IPS DF 4.7 (cell line): ENCODE measurements around the gene PGRMC1.
A peak's percentile ranks its signal among the peaks of the same experiment; 100 is the strongest.
"Not testable (repeated sequence)": the region's sequence is repeated elsewhere in the genome, so short reads cannot be mapped to it uniquely, and the experiment has no call there.

Source experiments
- DNase-seq: peaks from one replicate; pipeline ENCODE4 v3.0.0-alpha.2; 2013; ENCODE audit warnings: low spot score; ENCODE audit errors: extremely low read depth

PGRMC1 gene

GRCh38 chrX:119231936-119232445 lies 4.1 kb upstream of the PGRMC1 start:
- no peak for DNase-seq

- DNase-seq: no peak
Observed at GRCh38 chrX:119235051-119235511, 1.0 kb upstream of the PGRMC1 start.

DNA sequence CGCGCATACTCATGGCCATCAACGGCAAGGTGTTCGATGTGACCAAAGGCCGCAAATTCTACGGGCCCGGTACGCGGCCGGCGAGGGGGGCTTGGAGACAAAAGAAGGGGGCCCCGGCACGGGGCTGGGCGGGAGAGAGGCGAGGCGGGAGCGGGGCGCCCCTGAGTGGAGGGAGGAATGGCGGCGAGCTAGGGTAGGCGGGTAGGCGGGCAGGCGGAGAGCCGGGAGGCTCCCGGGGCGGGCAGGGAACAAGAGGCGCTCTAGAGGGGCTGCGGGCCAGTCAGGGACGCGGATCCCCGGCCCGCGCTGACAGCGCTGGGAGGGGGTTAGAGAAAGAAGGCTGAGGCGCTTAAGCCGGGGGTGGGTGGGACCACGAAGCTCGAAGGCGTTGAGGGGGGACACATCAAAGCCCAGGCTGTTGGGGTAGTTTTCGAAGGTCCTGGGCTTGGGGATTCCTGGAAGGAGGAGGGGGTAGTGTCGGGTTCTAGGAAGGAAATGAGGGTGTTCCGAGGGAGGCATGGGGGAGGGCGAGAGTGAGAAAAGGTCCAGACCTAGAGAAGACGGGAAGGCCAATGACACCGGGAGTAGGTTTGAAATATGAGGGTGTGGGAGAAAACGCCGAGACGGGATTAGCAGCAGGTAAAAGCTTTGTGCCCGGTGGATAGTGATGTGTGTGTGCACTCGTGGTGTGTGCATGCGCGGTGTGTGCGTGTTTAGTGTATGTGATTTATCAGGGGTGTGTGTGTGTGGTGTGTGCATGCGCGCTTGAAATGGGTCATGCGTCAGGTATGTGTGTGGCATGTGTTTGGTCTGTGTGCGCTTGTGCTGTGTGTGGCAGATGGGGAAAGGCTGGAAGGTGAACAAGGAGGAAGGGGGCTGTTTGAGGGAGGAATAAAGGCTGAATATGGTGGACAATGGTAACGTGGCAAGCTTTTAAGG lies 807 bp downstream of the PGRMC1 start:
- DNase-seq: no peak

GRCh38 chrX:119237562-119237942 lies 1.5 kb downstream of the PGRMC1 start:
- no peak for DNase-seq

GRCh38 chrX:119238557-119238956 lies 2.5 kb downstream of the PGRMC1 start:
- DNase-seq: no peak

- no peak for DNase-seq
Observed at GRCh38 chrX:119240356-119240755, 4.3 kb downstream of the PGRMC1 start.

- no peak for DNase-seq
Observed at GRCh38 chrX:119247702-119248101, 11.6 kb downstream of the PGRMC1 start.

DNA sequence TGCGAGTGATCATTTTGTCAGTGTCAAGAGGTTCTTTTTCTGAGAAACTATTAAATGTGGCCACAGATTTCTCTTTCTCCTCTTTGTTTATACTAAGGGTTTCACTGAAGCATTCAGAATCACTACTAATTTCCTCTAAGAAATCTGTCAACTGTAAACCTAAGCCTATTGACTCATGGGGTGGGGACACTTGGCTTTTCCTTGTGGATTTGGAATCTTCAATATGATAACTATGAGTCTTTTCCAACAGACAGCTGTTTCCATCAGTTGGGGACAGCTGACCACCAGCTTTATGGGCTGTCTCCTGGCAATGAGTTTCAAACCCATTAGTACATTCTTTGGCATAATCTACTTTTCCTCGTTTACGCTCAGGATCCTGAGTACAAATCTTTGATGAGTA lies 13.8 kb downstream of the PGRMC1 start:
- no peak for DNase-seq

GRCh38 chrX:119251386-119251785 lies 15.3 kb downstream of the PGRMC1 start:
- DNase-seq: no peak

- DNase-seq: no peak
Observed at GRCh38 chrX:119252716-119253115, 16.6 kb downstream of the PGRMC1 start.

DNA sequence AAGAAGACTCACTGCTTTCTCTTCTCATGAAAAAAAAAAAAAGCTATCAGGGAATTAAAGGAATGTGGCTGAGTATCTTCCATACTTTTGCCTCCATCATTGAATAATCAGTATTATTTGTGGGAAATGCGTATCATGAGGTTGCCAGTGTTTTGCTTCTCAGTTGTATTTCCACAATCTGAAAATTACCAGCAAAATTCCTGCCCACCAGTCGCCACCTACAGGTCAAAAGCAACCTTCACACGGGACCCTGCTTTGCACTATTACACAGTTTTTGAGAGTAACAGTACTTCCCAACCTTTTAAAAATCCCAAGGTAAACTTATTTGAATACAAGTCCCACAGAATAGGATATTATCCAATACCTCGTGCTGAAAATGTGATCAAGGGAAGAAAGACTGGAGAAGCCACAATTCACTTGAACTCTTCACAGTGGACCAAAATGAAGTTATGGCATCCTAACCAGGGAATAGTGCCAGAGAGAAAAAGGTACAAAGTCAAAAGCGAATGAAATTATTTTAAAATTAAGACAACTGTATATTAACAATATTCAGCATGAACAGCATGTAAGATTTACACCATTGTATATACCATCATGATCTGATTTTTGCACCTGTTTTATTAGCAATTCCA lies 30.4 kb downstream of the PGRMC1 start:
- no peak for DNase-seq

GRCh38 chrX:119267115-119267514 lies 31.0 kb downstream of the PGRMC1 start:
- not testable (repeated sequence) for DNase-seq

DNA sequence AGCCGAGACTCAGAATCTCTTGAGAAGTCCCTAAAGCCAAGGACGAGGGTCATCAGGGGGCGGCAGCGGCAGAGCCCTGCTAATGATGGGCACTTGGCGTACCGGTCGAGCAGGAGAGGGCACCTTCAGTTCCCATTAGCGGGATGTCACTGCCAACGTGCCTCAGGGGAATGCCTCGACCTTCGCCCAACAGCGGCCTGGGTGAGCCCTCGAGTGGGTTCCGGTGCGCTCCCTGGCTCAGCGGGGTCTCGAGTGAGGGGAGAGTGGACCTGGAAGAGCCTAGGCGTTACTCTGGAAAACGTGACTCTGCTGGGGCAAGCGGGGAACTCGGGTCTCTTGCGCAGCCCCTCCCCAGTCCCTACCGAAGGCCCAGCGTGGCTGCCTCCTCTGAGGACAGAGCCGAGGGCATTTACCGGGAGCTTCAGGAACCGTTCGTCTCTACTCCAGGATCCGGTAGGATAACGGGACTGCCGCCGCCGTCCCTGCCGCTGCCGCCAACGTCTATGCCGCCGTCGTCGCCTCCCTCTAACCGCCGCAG lies 36.9 kb downstream of the PGRMC1 start:
- no peak for DNase-seq

GRCh38 chrX:119273420-119274192 lies 37.5 kb downstream of the PGRMC1 start:
- DNase-seq: peak; percentile 28

DNA sequence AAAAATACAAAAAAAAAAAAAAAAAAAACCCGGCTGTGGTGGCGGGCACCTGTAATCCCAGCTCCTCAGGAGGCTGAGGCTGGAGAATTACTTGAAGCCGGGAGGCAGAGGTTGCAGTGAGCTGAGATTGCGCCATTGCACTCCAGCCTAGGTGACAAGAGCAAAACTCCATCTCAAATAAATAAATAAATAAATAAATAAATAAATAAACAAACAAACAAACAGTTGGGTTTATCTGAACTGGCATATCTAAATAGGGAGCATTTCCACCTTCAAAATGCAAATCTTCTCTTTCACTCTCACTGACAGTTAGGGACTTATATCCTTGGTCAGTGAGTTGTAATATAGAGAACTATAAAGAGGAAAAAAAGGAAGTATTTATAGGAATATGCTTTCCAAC lies 46.3 kb downstream of the PGRMC1 start:
- DNase-seq: not testable (repeated sequence)

GRCh38 chrX:119288890-119289393 lies 52.9 kb downstream of the PGRMC1 start:
- no peak for DNase-seq

- no peak for DNase-seq
Observed at GRCh38 chrX:119290476-119290875, 54.4 kb downstream of the PGRMC1 start.

DNA sequence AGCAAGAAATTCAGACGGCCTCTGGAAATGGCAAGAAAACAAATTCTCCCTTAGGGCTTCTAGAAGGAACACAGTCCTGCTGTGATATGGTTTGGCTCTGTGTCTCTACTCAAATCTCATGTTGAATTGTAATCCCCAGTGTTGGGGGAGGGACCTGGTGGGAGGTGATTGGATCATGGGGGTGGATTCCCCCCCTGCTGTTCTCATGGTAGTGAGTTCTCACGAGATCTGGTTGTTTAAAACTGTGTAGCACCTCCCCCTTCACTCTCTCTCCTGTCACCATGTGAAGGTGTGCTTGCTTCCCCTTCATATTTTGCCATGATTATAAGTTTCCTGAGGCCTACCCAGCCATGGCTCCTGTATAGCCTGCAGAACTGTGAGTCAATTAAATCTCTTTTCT lies 55.2 kb downstream of the PGRMC1 start:
- DNase-seq: not testable (repeated sequence)

- DNase-seq: no peak
Observed at GRCh38 chrX:119292445-119292844, 56.4 kb downstream of the PGRMC1 start.
